CD4-positive, alpha-beta T cell (primary cell): Measurements from ENCODE around the gene PTPRO. TPM values are rescaled to one million over a fixed set of nuclear protein-coding genes. Genes with fewer than 3 reads are reported as not detected.

Source experiments
- ATAC-seq: fragments of 200-7000 bp; cut with Tn5 transposase; one replicate; pipeline ENCODE4 v1.10.0; 2022; ENCODE audit warnings: mild to moderate bottlenecking; ENCODE audit not compliant: poor library complexity
- CTCF ChIA-PET: fragments of 350-600 bp; sonication (Branson Sonifier 250); formaldehyde crosslinking; loops from one replicate; lab custom pipeline; 2021; ENCODE audit warnings: antibody characterized with exemption, inconsistent platforms; lab: Charles Lee
- POLR2A ChIA-PET: fragments of 350-600 bp; sonication (Branson Sonifier 250); formaldehyde crosslinking; loops from one replicate; lab custom pipeline; 2021; ENCODE audit warnings: antibody characterized with exemption, inconsistent platforms; lab: Charles Lee
- DNase-seq, 14 experiments: peaks; one replicate each; pipeline ENCODE4 v3.0.0-alpha.2; 2013 to 2020; ENCODE audit warnings: mixed read lengths in 2 of 14
- H3K27ac ChIP-seq, 2 donors: one replicate each; pipeline versions ENCODE4 v1.5.1 to v1.7.0; 2013; ENCODE audit warnings: low read length in 2 of 2, low read depth in 1 of 2, mild to moderate bottlenecking in 1 of 2
- H3K27me3 ChIP-seq, 2 experiments: 1 replicate in 1 of 2; 2 replicates in 1 of 2; pipeline versions ENCODE4 v1.6.1 to v1.7.0; 2013; ENCODE audit warnings: low read length in 2 of 2, control low read depth in 1 of 2, mild to moderate bottlenecking in 1 of 2, moderate library complexity in 1 of 2; ENCODE audit not compliant: insufficient read depth in 2 of 2, control insufficient read depth in 1 of 2
- H3K36me3 ChIP-seq: one replicate; pipeline ENCODE4 v1.6.1; 2013; ENCODE audit warnings: low read length, control low read depth; ENCODE audit not compliant: insufficient read depth
- H3K4me1 ChIP-seq: one replicate; pipeline ENCODE4 v1.6.1; 2013; ENCODE audit warnings: low read length, control low read depth; ENCODE audit not compliant: insufficient read depth
- H3K4me3 ChIP-seq: one replicate; pipeline ENCODE4 v1.5.1; 2013; ENCODE audit warnings: mild to moderate bottlenecking, low read length, moderate library complexity
- H3K9me3 ChIP-seq, 2 experiments: 1 replicate in 1 of 2; 2 replicates in 1 of 2; pipeline versions ENCODE4 v1.6.1 to v1.7.0; 2013; ENCODE audit warnings: low read length in 2 of 2, mild to moderate bottlenecking in 2 of 2, control low read depth in 1 of 2, moderate library complexity in 1 of 2; ENCODE audit not compliant: control insufficient read depth in 1 of 2, insufficient read depth in 1 of 2
- H3K27ac Mint-ChIP-seq: one replicate; pipeline ENCODE4 v1.8.0; 2020; ENCODE audit warnings: mixed read lengths
- H3K27me3 Mint-ChIP-seq: one replicate; pipeline ENCODE4 v1.8.0; 2021; ENCODE audit warnings: mixed read lengths
- H3K36me3 Mint-ChIP-seq: one replicate; pipeline ENCODE4 v1.8.0; 2021; ENCODE audit warnings: low read depth, mixed read lengths
- H3K4me1 Mint-ChIP-seq: one replicate; pipeline ENCODE4 v1.8.0; 2021; ENCODE audit warnings: low read depth, mixed read lengths
- H3K4me3 Mint-ChIP-seq: one replicate; pipeline ENCODE4 v1.8.0; 2020; ENCODE audit warnings: mild to moderate bottlenecking, mixed read lengths
- H3K9me3 Mint-ChIP-seq: one replicate; pipeline ENCODE4 v1.8.0; 2020; ENCODE audit warnings: mixed read lengths
- CTCF ChIP-seq: fragments of 200-600 bp; IDR thresholded peaks from one replicate; pipeline ENCODE4 v1.8.0; 2022; ENCODE audit warnings: antibody characterized with exemption, mild to moderate bottlenecking
- intact Hi-C, 2 experiments: fragments of 100-400 bp; cut with DNase I in 1 of 2; cut with micrococcal nuclease in 1 of 2; formaldehyde crosslinking; loops; one replicate each; pipeline versions ENCODE4 v1.15.1 to v1.9.0; 2023 to 2025; cut with DNase I, micrococcal nuclease
- total RNA-seq, 174 experiments: library from RNA in 2 of 174; stranded (reverse) in 2 of 174; gene quantifications; one replicate each; pipeline ENCODE4 v1.2.3 and lab custom pipeline; 2021 to 2026

PTPRO gene
- total RNA-seq, 2 experiments from 2014 or later = 2.1 to 2.8 TPM

- H3K27ac Mint-ChIP-seq = no peak overlapping the region
- no peak for DNase-seq
- H3K4me3 Mint-ChIP-seq = no peak overlapping the region
- H3K36me3 Mint-ChIP-seq = no peaks in the 10 kb centered on the region
- peaks cover 5% of the 10 kb centered on the region for H3K27me3 Mint-ChIP-seq
- peaks cover 7% of the 10 kb centered on the region for H3K9me3 Mint-ChIP-seq
- H3K36me3 ChIP-seq = no peaks in the 10 kb centered on the region
- ChIA-PET POLR2A (no interaction called here), CTCF (no interaction called here)
- peaks cover 5 to 11% of the 10 kb centered on the region in 2 experiments for H3K9me3 ChIP-seq
- intact Hi-C loops = no loop called here
- H3K4me3 ChIP-seq = no peak overlapping the region
- H3K4me1 Mint-ChIP-seq = no peaks in the 10 kb centered on the region
- no peak overlapping the region for H3K27ac ChIP-seq
- no peaks in the 10 kb centered on the region for H3K4me1 ChIP-seq
- H3K27me3 ChIP-seq = peaks cover 0 to 3% of the 10 kb centered on the region in 2 experiments
- TF ChIP-seq CTCF = no peak
- no peak for ATAC-seq
These were observed 18.0 kb upstream of the PTPRO start for GRCh38 chr12:15304296-15304695.

DNA sequence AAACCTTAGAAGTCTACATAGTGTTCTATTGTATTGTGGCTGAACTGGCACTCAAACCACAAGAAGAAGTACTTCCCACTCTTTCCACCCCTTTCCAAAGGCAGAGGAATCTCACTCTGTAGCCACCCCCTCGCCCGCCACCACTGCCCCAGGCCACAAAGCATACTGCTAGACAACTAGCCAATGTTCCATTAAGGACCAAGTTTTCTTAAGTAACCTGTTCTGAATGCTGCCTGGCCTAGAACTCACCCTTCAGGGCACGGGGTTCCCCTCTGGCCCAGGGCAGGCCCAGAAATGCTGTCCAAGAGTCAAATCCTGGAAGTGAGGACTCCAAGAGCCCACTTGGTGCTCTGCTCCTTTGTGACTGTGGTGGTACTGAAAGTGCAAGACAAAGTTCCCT lies 15.7 kb upstream of the PTPRO start:
- H3K27me3 Mint-ChIP-seq = no peaks in the 10 kb centered on the region
- POLR2A ChIA-PET = no interaction called here

DNA sequence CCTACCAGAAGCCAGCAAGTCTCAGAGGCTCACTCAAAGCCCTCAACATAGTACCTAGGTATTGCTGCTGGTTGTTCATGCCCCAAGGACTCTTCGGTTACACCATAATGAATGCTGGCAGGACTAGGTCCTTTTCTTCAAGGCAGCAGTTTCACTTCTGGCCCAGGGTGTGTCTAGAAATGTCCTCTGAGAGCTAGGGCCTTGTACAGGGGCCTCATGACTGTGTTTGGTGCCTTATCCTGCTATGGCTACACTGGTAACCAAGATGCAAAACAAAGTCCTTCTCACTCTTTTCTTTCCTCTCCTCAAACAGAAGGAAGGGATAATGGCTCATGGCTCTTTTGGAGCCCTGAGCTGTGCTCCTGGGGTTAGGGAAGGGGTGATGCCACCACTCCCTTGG lies 15.2 kb upstream of the PTPRO start:
- peaks cover 4% of the 10 kb centered on the region for H3K9me3 Mint-ChIP-seq
- H3K4me3 Mint-ChIP-seq = no peak overlapping the region
- ATAC-seq (no peak), DNase-seq (no peak)
- no peaks in the 10 kb centered on the region for H3K36me3 ChIP-seq
- CTCF ChIA-PET = no interaction called here
- H3K27me3 ChIP-seq = no peaks in the 10 kb centered on the region
- H3K27ac Mint-ChIP-seq = no peak overlapping the region
- no peak for TF ChIP-seq CTCF
- intact Hi-C loops = no loop called here
- no peak overlapping the region for H3K27ac ChIP-seq
- no peaks in the 10 kb centered on the region for H3K36me3 Mint-ChIP-seq
- H3K9me3 ChIP-seq = peaks cover 0 to 6% of the 10 kb centered on the region in 2 experiments
- no peaks in the 10 kb centered on the region for H3K27me3 Mint-ChIP-seq
- POLR2A ChIA-PET = no interaction called here
- no peaks in the 10 kb centered on the region for H3K4me1 ChIP-seq
- no peak overlapping the region for H3K4me3 ChIP-seq
- no peaks in the 10 kb centered on the region for H3K4me1 Mint-ChIP-seq

More for the DNA sequence above, 15.7 kb upstream of the PTPRO start:
- H3K9me3 Mint-ChIP-seq = peaks cover 4% of the 10 kb centered on the region
- ATAC-seq = no peak
- H3K9me3 ChIP-seq = peaks cover 0 to 6% of the 10 kb centered on the region in 2 experiments
- no peaks in the 10 kb centered on the region for H3K36me3 ChIP-seq
- TF ChIP-seq CTCF = no peak
- intact Hi-C loops = no loop called here
- DNase-seq = no peak
- H3K4me3 ChIP-seq = no peak overlapping the region
- no peaks in the 10 kb centered on the region for H3K4me1 ChIP-seq
- no peaks in the 10 kb centered on the region for H3K36me3 Mint-ChIP-seq
- no peaks in the 10 kb centered on the region for H3K4me1 Mint-ChIP-seq
- no peak overlapping the region for H3K27ac ChIP-seq
- CTCF ChIA-PET = no interaction called here
- H3K27me3 ChIP-seq = no peaks in the 10 kb centered on the region
- H3K27ac Mint-ChIP-seq = no peak overlapping the region
- no peak overlapping the region for H3K4me3 Mint-ChIP-seq
